Epithelial cell of proximal tubule (primary cell): Measurements from ENCODE around the gene GALNT18. TPM values are rescaled to one million over a fixed set of nuclear protein-coding genes. Genes with fewer than 3 reads are reported as not detected.

Source experiments
- DNase-seq: peaks from one replicate; pipeline ENCODE4 v3.0.0-alpha.2; 2011; ENCODE audit warnings: low read depth
- H3K4me3 ChIP-seq: 2 replicates; pipeline ENCODE4 v1.5.1; 2011; ENCODE audit warnings: low read depth, mild to moderate bottlenecking, low read length
- total RNA-seq: library from RNA; depleted of rRNA; stranded (reverse); fragments of >200 nt; gene quantifications from 2 replicates; pipeline ENCODE4 v1.2.3, GENCODE V29; 2015
- TF ChIP-seq, protein P1 (sequence below): conservative IDR thresholded peaks from 2 replicates; pipeline ENCODE4 v1.5.1; 2012; ENCODE audit warnings: low read depth, mild to moderate bottlenecking, low read length

Gene GALNT18
- total RNA-seq, 1 donor from 2014 or later = 7.8 TPM

DNA sequence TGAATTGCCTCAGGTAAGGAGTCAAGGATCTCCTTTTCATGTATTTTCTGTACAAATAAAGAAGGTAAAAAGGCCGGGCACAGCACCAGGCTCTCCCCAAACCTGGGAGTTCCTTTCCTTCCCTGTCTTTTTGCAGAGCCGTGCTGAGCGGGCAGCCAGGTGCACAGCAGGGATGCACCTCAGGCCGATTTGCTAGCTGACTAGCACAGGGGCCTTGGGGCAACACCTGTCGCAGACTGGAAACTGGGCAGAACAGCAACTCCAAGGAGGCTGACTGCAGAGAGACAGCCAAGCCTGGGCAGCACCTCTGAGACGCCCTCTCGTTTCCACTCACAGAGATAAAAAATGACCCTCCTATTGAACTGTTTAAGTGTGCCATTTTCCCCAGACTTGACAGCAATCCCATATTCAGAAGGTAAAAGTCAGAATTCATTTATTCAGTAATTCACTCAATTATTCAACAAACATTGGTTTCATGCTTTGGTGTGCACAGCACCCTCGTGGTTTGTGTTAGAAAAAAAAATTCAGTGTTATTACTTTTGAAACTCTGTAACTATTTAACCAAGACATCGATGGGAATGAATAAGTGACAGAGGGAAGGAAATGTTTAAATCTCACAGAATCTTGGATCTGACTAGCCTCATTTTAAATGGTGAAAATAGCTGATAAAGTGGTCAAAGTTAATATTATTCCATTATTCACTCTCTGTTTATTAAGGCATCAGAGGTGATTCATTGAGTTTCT lies 120.9 kb downstream of the GALNT18 start:
- no peak for DNase-seq
- TF ChIP-seq, protein P1, sequence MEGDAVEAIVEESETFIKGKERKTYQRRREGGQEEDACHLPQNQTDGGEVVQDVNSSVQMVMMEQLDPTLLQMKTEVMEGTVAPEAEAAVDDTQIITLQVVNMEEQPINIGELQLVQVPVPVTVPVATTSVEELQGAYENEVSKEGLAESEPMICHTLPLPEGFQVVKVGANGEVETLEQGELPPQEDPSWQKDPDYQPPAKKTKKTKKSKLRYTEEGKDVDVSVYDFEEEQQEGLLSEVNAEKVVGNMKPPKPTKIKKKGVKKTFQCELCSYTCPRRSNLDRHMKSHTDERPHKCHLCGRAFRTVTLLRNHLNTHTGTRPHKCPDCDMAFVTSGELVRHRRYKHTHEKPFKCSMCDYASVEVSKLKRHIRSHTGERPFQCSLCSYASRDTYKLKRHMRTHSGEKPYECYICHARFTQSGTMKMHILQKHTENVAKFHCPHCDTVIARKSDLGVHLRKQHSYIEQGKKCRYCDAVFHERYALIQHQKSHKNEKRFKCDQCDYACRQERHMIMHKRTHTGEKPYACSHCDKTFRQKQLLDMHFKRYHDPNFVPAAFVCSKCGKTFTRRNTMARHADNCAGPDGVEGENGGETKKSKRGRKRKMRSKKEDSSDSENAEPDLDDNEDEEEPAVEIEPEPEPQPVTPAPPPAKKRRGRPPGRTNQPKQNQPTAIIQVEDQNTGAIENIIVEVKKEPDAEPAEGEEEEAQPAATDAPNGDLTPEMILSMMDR = no peak
- no peak overlapping the region for H3K4me3 ChIP-seq

- H3K4me3 ChIP-seq = no peak overlapping the region
- no peak for DNase-seq
- TF ChIP-seq, protein P1 = no peak
These were observed 122.5 kb downstream of the GALNT18 start for GRCh38 chr11:11499300-11499699.

- DNase-seq = no peak
- TF ChIP-seq, protein P1 = no peak
- H3K4me3 ChIP-seq = no peak overlapping the region
These were observed 123.6 kb downstream of the GALNT18 start for GRCh38 chr11:11498195-11498594.

DNA sequence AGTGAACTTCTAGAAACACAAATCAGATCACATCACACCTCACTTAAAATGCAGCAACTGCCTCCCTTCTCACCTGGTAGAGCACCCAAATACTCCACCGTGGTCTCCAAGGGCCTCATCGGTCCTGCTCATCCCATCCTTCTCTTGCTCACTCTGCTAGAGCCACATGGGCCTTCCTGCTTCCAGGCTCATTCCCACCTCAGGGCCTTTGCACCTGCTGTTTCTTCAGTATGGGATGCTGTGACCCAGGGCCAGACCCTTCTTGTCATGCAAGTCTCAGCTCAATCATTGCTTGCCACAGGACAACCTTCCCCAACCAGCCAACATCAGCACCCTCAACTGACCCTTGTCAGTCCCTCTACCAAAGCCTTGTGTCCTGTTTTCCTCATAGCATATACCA lies 124.9 kb downstream of the GALNT18 start:
- DNase-seq = no peak
- no peak overlapping the region for H3K4me3 ChIP-seq
- TF ChIP-seq, protein P1 = no peak

DNA sequence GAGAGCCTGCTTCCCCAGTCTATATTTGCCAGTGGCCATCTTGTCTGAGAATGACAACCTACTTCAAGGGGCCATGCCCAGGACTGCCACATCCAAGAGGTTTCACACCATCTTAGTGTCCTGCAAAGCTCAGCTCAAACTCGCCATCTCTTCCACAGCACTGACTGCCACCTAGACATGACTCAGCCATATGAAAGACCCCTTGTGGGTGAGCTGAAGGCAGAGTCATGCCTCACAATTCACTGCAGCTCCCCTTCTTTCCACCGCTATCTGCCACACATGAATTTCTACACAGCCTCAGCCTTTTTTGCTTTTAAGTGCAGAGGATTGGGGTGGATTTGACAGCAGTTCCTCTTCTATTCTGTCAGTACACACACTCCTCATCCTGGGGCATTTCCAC lies 127.5 kb downstream of the GALNT18 start:
- no peak overlapping the region for H3K4me3 ChIP-seq
- DNase-seq = no peak
- TF ChIP-seq, protein P1 = no peak

DNA sequence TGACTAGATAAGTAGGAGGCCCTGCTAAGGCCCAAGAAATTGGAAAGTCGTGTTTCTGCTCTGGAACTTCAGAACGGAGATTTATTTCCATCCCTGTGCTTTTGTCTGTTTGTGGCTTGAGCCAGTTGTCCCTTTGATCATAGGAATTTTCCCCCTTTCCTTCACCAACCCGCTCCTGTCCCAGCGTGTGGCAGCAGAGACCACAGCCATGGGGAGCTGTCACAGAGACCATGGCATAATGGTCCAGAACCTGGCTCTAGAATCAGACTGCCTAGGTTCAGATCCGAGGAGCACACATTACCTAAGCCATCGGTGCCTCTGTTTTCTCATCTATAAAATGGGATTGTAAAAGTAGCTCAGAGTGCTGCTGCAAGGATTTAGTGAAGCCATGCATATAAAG lies 128.1 kb downstream of the GALNT18 start:
- no peak for DNase-seq
- no peak overlapping the region for H3K4me3 ChIP-seq
- TF ChIP-seq, protein P1 = no peak

- DNase-seq = no peak
- TF ChIP-seq, protein P1 = no peak
- H3K4me3 ChIP-seq = no peak overlapping the region
These were observed 130.2 kb downstream of the GALNT18 start for GRCh38 chr11:11491589-11491988.
